SKM-1 treated with dmso at 0.1 percent for 144 hours (cell line): ENCODE measurements around the gene WNT3.
"Not testable (repeated sequence)": the region's sequence is repeated elsewhere in the genome, so short reads cannot be mapped to it uniquely, and the experiment has no call there.

Source experiments
- DNase-seq: peaks from one replicate; lab custom pipeline; 2025; ENCODE audit not compliant: unreplicated experiment; lab: John Stamatoyannopoulos, UW

WNT3 gene, protein sequence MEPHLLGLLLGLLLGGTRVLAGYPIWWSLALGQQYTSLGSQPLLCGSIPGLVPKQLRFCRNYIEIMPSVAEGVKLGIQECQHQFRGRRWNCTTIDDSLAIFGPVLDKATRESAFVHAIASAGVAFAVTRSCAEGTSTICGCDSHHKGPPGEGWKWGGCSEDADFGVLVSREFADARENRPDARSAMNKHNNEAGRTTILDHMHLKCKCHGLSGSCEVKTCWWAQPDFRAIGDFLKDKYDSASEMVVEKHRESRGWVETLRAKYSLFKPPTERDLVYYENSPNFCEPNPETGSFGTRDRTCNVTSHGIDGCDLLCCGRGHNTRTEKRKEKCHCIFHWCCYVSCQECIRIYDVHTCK

DNA sequence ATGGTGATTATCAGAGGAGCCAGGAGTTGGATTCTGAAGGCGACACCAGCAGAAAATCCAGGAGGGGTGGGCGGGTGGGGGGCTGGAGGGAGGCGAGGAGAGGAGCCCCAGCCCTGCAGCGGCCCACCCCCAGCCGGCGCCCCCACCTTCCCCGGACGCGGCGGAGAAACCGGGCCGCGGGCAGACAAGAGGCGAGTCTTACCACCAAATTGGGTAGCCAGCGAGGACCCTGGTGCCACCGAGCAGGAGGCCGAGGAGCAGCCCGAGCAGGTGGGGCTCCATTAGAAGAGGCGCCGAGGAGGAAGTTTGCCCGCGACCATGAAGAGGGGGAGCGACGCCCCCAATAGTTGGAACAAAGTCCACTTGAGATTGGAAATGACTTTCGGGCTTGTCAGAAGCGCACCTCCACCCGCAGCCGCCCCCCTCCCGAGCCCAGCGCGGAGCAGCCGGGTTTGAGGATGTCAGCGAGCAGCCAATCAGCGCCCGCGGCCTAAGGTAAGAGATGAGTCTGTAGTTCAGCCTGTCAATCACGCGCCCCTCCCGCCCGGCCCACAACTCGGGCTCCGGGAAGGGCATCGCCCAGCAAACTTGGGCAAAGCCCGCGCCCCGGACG lies at the start of gene WNT3:
Gene WNT3 (minus strand): TSS at position 377 of the 613 bp plus-strand sequence. CDS start 95 bp downstream, at position 282.
- no peak for DNase-seq

DNA sequence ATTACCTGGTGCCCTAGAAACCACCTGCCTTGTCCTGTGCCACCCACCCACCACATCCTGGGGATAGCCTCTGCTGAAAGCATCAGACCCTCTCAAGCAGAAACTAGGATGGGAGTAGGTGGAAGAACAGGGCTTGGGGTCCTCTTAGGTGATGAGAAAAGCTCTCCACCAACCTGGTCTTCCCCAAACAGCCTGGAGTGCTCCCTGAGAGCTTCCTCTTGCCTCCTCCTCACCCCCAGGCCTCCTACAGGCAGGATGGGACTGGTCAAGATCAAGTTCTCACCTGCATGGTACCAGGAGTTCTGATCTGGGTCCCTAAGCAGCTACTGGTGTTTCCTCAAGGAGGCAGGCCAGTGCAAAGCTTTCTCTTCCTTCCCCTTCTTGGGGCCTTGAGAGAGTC lies 48.3 kb upstream of the WNT3 start:
- DNase-seq, result no peak

DNA sequence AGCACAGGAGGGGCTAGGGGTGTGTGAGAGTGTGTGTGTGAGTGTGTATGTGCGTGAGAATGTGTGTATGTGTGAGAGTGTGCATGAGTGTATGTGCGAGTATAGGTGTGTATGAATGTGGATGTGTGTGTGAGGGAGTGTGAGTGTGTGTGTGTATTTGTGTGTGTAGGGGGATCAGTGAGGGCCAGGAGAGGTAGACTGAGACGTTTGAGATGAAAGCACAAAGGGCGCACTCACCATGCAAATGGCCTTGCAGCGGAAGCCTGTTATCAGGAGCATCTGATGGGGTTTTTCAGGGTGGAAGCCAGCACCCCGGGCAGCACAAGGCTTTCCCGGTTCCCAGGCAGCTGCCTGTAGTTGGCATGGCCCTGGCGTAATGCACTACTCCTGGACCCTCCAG lies 47.8 kb upstream of the WNT3 start:
- no peak for DNase-seq

DNA sequence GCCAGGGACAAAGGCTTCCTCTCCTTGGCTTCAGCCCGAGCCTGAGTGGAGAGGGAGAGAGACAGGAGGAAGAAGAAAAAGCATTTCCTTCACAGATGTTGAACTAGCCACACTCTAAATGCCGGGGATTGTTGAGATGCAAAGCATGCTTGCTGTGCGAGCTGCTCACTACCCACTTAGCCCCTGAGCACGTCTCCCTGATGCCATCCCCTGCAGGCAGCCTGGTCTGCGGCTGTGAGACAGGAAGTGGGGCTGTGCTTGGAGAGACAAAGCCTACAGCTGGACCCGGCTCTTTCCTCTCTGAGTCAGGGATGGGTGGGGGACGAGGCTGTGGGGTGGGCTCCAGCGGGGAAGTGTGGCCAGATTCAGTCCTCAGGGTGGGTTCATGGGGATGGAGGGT lies 46.6 kb upstream of the WNT3 start:
- DNase-seq, result no peak

DNA sequence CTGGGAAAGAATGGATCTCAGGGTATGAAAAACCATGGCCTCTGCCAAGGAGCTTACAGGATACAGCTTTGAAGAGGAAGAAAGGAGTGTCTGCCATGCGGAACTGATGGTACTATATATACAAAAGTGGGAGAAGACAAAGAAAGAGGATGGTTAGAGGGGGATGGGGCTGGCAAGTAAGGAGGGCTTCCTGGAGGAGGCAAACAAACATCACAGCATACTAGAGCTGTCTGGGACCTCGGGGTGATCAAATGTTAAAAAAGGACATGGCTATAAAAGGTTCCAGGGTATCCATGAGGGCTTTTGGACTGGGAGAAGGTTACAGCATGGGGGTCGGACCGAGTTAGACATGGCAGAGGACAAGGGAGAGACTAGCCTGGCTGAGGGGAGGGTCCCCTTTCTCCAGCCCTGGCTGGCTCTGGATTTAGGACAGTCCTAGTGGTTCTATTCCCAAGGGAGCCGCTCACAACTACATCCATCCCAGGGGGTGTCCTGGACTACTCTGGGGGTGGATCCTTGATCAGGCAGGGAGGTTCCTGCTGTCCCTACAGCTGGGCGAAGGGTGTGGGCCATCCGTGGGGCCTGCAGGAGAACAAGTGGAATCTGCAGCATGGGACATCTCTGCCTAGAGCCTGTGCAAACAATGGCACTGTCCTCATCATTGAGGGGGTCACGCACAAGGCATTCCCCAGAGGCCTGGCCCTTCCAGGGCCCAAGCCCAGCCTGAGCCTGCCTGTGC lies 45.1 kb upstream of the WNT3 start:
- DNase-seq, result no peak

DNA sequence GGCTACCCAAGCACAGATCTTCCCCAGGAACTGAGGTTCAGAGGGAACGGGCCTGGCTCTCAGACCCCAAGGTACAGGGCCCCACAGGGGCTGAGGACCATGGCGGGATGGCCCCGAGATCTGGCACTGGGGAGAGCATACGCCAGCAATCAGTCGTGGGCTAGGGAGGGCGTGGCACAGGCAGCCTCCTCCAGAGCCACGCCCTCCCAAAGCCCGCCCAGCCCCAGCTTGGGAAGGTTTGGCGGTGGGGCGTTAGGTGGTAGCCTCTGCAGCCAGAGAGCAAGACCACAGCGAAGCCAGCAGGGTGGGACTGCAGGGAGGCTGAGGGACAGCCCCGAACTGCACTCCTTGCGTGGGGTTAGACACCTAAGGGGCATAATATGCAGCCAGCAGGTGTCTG lies 44.5 kb upstream of the WNT3 start:
- DNase-seq, result no peak

DNA sequence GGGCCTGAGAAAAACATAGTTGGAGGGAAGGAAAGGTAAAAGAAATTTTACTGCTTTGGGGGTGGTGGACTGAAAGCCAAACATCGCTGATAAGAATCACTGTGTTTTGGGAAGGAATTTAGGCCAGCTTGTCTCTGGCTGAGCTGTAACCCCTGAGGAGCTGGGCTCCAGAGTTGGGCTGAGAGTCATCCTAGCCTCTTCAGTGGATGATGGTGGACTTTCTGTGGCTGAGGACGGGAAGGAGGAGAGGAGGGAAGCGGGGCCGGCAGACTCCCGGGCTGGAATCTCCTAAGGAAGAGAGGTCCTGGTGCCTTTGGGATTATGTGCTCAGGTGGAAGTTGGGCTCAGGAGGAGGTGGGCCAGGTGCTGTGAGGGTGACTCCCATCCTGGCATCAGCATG lies 41.5 kb upstream of the WNT3 start:
- DNase-seq, result no peak

DNA sequence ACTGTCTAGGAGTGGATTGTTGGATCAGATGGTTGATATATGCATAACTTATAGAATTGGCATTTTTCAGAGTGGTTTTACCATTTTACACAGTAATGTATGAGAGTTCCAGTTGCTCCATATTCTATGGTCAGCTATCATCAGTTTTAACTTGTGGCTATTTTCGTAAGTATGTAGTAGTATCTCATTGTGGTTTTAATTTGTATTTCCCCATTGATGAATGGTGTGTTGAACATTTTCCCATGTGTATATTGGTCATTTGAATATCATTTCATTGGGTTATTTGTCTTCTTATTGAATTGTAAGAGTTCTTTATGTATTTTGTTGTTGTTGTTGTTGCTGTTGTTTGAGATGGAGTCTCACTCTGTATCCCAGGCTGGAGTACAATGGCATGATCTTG lies 39.1 kb upstream of the WNT3 start:
- no peak for DNase-seq

DNA sequence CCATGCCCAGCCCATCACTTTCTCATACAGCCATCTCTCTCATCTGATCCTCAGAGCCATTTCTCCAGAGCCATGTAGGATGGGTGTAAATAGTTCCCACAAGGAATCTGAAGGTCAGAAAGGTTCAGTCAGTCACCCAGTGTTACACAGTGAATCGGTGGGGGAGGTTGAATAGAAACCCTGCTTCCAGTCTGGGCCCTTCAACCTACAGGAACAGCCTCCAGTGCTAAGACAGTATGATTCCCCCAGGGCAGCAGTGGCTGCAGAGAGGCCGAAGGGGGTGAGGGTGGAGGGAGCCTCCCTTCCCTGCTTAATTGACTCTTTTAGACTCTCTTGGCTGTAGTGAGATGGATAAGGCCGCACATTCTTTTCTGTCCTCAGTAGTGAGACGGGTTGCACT lies 36.5 kb upstream of the WNT3 start:
- DNase-seq, result no peak

DNA sequence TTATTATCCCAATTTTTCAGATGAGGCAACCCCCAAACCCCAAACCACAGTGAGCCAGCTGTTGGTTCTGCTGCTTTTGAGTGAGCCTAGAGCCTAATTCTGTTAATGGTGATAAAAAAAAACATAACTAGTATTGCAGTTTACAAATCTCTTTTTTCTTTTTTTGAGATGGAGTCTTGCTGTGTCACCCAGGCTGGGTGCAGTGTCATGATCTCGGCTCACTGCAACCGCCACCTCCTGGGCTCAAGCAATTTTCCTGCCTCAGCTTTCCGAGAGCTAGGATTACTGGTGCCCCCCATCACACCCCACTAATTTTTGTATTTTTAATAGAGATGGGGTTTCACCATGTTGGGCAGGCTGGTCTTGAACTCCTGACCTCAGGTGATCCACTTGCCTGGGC lies 36.0 kb upstream of the WNT3 start:
- no peak for DNase-seq

DNA sequence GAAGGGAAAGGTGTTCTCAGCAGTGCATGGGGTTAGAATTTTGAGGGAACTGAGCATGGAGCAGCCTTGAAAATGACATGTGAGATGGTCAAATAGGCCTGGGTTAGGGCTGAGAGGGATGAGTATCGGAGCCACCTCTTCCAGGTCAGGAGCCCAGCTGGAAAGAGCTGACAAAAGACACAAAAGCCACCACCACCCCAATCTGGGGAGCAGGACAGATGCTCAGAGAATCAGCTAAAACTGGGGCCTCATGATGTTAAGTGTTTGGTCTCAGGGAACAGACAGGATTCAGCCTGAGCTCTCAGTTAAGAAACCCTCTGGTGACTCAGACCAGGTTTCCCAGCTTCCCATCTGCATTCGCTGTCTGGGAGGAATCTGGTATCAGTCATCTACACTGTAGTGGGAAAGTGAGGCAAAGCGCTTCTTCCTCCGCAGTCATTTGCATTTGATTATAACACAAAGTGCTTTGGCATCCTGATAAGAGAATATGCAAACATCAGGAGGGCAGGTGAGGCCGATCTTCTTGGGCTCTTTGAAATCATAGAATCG lies 35.5 kb upstream of the WNT3 start:
- DNase-seq, result no peak

DNA sequence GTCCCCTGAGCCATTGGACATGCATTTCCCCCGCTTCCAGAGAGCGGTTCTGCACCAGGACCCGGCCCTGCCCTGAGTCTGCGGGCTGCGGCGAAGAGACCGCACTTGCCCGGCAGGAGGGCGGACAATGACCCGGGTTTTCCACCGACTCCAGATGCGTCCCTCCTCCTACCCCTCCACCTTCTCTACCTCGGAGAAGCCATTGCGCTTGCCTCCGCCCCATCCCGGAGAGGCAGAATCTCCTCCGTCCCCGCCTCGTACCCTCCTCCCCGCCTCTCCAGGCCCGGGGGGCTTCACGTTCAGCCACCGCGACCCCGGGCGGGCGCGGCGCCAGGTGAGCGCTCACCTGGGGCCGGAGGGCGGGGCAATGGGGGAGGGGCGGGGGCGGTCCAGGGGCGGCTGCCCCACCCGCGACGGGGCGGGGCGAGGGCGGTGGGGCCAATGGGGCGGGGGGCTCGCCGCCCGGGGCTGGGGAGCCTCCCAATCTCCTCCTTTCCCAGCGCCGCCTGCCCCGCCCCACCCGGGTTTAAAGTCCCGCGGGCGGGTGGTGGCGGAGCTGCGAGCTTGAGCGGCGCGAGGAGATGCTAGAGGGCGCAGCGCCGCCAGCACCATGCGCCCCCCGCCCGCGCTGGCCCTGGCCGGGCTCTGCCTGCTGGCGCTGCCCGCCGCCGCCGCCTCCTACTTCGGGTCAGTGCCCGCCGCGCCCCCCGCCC lies 32.7 kb upstream of the WNT3 start, which contains the start of gene WNT9B:
Gene WNT9B (plus strand): TSS at position 555 of the 713 bp plus-strand sequence. CDS start 56 bp downstream, at position 611.
- DNase-seq, result no peak

DNA sequence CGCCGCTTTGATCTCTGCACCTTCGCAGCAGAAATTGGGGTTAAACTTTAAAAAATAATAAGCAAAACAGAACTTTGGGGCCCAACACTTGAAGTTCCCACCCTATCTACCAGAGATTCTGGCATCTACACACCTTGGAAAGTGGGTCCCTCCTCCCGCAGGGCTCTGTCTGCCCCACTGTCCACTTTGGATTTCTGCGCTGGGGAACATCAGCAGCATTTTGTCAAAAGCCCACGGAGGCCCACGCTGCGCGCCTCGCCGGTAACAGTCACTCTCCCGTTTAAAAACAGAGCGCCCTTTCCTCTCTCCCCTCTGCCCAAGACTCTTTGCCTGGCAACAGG lies 32.2 kb upstream of the WNT3 start:
- no peak for DNase-seq

DNA sequence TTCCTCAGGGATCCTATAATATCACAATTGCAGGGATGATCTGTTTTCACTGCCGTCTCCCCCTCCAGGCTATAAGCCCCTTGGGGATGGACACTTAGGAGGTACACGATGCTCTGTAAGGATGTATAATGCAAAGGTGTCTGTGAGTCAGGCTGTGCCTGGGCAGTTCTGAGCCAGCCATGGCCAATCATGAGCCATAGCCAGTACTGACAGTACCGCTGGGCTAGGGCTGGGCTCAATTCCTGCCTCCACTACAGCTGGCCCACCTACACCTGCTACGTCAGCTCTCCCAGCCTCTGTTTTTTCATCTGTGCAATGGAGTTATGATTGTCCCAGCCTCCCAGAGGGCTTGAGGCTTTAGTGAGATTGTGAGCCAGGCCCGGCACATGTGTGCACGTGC lies 30.0 kb upstream of the WNT3 start:
- no peak for DNase-seq

DNA sequence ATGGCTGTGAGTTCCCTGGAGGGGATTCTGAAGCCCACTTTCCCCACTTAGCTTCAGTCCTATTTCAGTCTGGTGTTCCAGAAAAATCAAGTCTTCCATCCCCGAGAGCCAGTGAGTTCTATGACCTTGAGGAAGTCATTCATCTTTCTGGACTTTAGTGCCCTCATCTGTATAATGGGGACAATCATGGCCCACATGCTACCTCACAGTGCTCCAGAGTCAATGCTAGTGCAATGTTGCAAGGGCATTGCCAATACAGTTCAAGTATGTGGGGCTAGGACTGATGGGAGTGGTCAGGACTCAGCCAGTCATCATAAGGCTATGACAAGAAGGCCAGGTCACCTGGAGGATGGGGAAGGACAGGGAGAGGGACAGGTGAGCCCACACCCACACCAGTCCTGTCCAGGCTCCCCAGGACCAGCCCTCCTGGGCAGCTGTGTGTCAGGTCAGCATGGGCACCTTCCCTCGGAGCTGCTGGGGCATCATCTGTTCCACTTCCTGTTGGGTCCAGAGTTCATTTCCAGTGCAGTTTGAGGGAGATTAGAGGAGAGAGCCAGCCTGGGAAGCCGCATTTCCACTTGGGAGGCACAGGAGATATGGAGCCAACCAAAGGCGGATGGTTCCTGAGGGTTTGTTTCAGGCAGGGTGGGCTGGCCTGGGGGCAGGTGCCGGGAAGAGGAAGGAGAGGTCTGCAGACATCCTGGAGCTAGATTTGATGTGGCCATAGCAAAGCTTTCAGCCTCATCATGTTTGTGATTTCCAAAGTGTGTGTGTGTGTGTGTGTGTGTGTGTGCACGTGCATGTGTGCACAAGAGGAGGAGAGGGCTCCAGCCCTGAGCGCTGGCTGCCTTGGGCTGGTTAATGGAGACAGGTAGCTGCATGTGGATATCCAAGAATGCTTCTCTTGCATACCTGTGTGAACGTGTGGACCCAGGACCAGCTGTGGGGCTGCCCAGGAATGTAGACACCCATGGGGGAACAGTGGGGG lies 29.0 kb upstream of the WNT3 start:
- DNase-seq, result no peak

DNA sequence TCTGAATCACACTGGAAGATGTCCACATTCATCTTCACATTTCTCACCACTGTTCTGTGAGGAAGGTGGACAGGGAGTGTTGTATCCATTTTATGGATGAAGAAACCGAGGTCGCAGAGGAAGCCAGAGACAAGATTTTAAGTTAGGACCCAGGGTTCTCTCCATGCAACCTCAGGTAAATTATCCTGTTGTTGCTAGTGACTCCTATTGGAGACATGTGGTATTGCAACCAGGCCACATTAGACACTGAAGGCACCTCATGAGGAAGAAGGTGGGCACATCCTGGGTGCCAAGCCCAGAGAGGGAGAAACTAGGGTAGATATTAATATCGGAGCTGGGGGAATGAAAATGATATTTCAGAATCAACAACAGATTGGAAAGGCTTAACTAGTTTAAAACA lies 24.3 kb upstream of the WNT3 start:
- DNase-seq, result no peak

DNA sequence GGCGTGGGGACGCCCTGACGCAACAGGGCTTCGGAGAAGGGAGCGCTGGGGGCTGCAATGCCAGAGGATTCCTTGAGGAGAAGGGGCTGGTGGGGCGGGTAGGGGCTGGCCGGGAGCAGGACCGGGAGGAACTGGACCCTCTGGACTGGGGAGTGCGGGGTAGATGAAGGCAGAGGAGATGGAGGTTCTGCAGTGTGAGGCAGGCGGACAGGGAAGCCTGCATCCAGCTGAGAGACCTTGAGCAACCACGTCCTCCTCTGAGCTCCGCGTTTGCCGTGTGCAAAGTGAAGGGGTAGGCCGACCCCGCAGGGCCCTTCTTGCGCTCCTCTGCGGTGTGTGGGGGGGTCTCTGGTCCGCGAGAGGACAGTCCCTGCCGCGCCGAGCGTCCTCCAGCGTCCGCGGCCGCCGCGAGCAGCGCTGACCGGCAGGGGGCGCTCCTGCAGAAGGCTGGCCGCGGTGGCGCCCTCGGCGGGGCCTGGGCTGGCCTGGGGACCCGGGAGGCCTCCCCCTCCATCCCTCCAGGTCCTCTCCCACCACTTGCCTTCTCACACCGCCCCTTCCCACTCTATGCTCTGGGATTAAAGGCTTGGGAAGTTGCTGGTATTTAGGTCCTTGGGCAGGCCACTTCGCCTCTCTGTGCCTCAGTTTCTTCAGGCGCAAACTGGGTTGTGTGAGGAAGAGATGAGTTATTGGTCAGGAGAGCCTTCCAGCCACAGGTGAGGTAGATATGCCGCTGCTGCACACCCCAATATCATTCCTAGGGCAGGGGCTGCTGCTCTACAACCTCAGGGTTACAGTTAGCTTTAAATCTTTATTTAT lies 23.3 kb upstream of the WNT3 start:
- DNase-seq, result no peak

DNA sequence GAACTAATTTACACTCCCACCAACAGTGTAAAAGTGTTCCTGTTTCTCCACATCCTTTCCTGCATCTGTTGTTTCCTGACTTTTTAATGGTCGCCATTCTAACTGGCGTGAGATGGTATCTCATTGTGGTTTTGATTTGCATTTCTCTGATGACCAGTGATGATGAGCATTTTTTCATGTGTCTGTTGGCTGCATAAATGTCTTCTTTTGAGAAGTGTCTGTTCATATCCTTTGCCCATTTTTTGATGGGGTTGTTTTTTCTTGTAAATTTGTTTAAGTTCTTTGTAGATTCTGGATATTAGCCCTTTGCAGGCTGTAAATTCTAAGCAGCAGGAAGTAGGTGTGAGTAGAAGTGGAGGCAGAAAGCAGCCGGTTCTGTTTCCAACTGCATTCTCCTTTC lies 22.1 kb upstream of the WNT3 start:
- not testable (repeated sequence) for DNase-seq

DNA sequence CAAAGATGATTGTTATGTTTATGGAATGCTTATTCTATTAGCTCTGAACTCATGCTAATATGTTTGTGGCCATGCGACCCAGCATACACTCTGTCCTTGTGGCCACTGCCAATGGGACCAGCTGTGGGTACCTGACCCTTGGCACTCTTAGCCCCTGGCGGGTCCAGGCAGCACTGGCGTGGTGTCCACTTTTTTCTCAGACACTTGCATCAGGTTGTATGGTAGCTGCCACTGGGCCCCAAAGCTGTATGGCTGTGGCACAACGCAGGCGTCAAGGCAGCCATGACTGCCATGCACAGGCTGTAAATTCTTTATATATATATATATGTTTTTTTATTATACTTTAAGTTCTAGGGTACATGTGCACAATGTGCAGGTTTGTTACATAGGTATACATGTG lies 20.7 kb upstream of the WNT3 start:
- DNase-seq, result no peak
